WERI-Rb-1 (cell line): Measurements from ENCODE around the gene RBM5.

Experiments
- DNase-seq: peaks from one replicate; pipeline ENCODE4 v3.0.0-alpha.2; 2020
- H3K27ac ChIP-seq: fragments of 250-450 bp; sonication (Bioruptor Pico); 2 replicates; pipeline ENCODE4 v1.5.1; 2020; ENCODE audit warnings: mild to moderate bottlenecking, moderate library complexity
- H3K27me3 ChIP-seq: fragments of 250-450 bp; sonication (Bioruptor Pico); 2 replicates; pipeline ENCODE4 v1.5.1; 2021; ENCODE audit warnings: mild to moderate bottlenecking, low read depth, moderate library complexity; ENCODE audit not compliant: insufficient read depth, severe bottlenecking
- H3K36me3 ChIP-seq: fragments of 250-450 bp; sonication (Bioruptor Pico); 2 replicates; pipeline ENCODE4 v1.5.1; 2020; ENCODE audit warnings: mild to moderate bottlenecking, moderate library complexity
- H3K4me3 ChIP-seq: 2 replicates; pipeline ENCODE4 v1.5.1; 2011; ENCODE audit warnings: low read depth, mild to moderate bottlenecking, control low read depth, low read length
- H3K9me3 ChIP-seq: fragments of 250-450 bp; sonication (Bioruptor Pico); 2 replicates; pipeline ENCODE4 v1.5.1; 2021; ENCODE audit warnings: mild to moderate bottlenecking, moderate library complexity; ENCODE audit not compliant: severe bottlenecking
- CTCF ChIP-seq: IDR thresholded peaks from 2 replicates; pipeline ENCODE4 v1.5.1; 2011; ENCODE audit warnings: low read depth, mild to moderate bottlenecking, control low read depth, inconsistent platforms, low read length

Gene RBM5

GRCh38 chr3:50155491-50155878 is 66.8 kb downstream of the RBM5 start:
- DNase-seq = no peak
- no peak for TF ChIP-seq CTCF
- H3K36me3 ChIP-seq = peaks cover 38% of the 10 kb centered on the region
- H3K4me3 ChIP-seq = peak overlapping the region; percentile 92
- peak overlapping the region; percentile 78 for H3K27ac ChIP-seq
- no peaks in the 10 kb centered on the region for H3K9me3 ChIP-seq
- H3K27me3 ChIP-seq = no peaks in the 10 kb centered on the region

DNA sequence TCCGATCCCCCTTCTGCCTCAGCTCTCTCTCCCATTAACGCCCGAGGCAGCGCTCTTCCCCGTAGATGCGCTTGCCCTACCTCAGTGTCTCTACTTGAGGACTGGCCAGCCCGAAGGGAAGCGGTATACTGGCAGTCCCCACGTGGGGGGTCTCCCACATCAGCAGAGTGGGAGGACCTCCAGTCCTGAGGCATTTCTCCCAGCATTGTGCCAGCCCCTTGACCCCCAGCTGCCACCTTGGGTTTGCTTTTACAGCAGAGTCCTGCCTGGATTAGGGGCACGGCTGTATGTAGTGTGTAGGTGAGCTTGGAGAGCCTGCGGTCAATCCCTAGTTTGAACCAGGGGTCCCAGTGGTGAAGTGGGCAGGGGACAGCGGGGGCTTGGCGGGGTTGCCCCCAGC is 67.2 kb downstream of the RBM5 start:
- Histone ChIP-seq H3K36me3 (peaks cover 42% of the 10 kb centered on the region), H3K4me3 (peak overlapping the region; percentile 92), H3K9me3 (no peaks in the 10 kb centered on the region), H3K27ac (peak overlapping the region; percentile 78), H3K27me3 (no peaks in the 10 kb centered on the region)
- no peak for DNase-seq
- no peak for TF ChIP-seq CTCF

GRCh38 chr3:50156549-50157493 is 68.1 kb downstream of the RBM5 start:
- Histone ChIP-seq H3K27ac (peak overlapping the region; percentile 78), H3K9me3 (no peaks in the 10 kb centered on the region), H3K27me3 (no peaks in the 10 kb centered on the region), H3K36me3 (peaks cover 51% of the 10 kb centered on the region), H3K4me3 (peak overlapping the region; percentile 92)
- no peak for TF ChIP-seq CTCF
- peak; percentile 57 for DNase-seq

DNA sequence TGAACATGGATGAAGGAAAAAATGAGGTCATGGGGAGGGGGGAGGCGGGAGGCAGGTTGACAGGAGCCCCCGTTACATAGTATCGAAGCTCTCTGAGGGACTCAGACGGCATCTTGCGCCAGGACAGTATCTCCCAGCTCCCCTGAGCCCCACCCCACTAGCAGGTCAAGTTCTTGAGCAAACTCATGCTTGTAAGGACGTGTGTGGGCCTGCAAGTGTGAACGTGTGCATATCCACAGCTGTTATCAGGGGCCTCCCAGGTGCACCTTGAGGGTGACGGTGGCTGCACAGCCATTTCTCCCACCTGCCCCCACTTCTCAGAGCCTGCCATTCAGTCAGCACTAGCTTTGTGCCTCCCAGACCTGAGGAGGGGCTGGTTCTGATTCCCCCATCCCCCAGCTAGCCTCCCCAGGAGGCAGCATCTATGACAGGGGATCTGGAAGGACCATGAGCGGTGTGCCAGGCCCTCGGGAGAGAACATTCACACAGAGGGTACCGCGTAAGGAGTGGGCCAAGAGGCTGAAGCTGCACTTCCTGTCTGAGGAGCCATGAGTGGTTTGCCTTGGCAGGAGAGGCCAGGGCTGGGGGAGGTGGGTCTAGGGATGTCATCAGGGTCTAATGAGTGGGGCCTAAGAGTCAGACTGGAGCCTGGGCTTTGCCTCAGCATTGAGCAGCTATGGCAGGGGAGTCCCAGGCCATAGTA is 69.3 kb downstream of the RBM5 start:
- Histone ChIP-seq H3K4me3 (no peak overlapping the region), H3K36me3 (peaks cover 63% of the 10 kb centered on the region), H3K9me3 (no peaks in the 10 kb centered on the region), H3K27me3 (no peaks in the 10 kb centered on the region), H3K27ac (peak overlapping the region; percentile 78)
- no peak for DNase-seq
- TF ChIP-seq CTCF = no peak

GRCh38 chr3:50158530-50159146 is 69.9 kb downstream of the RBM5 start:
- Histone ChIP-seq H3K36me3 (peaks cover 70% of the 10 kb centered on the region), H3K27ac (peak overlapping the region; percentile 20)
- TF ChIP-seq CTCF = no peak

More at GRCh38 chr3:50158530-50159146, 69.9 kb downstream of the RBM5 start:
- Histone ChIP-seq H3K4me3 (no peak overlapping the region), H3K27me3 (no peaks in the 10 kb centered on the region), H3K9me3 (no peaks in the 10 kb centered on the region)
- DNase-seq = no peak
